Stimulated activated CD8-positive, alpha-beta memory T cell treated with anti-CD3 and anti-CD28 coated beads, Interleukin-12 subunit alpha, Interleukin-12 subunit beta, amount 100 ng/mL, for 1 hour (primary cell): ENCODE measurements around the gene MAML1.

ENCODE experiments used
- DNase-seq: peaks from one replicate; pipeline ENCODE4 v3.0.0-alpha.2; 2020; ENCODE audit warnings: low read depth

MAML1 gene

GRCh38 chr5:179824745-179825112 is 92.1 kb downstream of the MAML1 start:
- no peak for DNase-seq

GRCh38 chr5:179825655-179826182 is 93.1 kb downstream of the MAML1 start:
- DNase-seq, result no peak
